Measurements from ENCODE around the gene CASS4.

The CASS4 gene

GRCh38 chr20:56445540-56445939 is 33.5 kb downstream of the CASS4 start:
- no peak for DNase-seq (ENCODE audit: low read depth in 2 of 2)

- DNase-seq (ENCODE audit: low read depth in 2 of 2) = no peak
Observed at GRCh38 chr20:56447227-56447626, 35.2 kb downstream of the CASS4 start.

GRCh38 chr20:56449459-56449858 is 37.4 kb downstream of the CASS4 start:
- DNase-seq (ENCODE audit: low read depth in 2 of 2) = no peak

- DNase-seq (ENCODE audit: low read depth in 2 of 2) = no peak
Observed at GRCh38 chr20:56451056-56451765, 39.2 kb downstream of the CASS4 start.

GRCh38 chr20:56453352-56453751 is 41.3 kb downstream of the CASS4 start:
- no peak for DNase-seq (ENCODE audit: low read depth in 2 of 2)

GRCh38 chr20:56454754-56455153 is 42.7 kb downstream of the CASS4 start:
- DNase-seq (ENCODE audit: low read depth in 2 of 2) = no peak

DNA sequence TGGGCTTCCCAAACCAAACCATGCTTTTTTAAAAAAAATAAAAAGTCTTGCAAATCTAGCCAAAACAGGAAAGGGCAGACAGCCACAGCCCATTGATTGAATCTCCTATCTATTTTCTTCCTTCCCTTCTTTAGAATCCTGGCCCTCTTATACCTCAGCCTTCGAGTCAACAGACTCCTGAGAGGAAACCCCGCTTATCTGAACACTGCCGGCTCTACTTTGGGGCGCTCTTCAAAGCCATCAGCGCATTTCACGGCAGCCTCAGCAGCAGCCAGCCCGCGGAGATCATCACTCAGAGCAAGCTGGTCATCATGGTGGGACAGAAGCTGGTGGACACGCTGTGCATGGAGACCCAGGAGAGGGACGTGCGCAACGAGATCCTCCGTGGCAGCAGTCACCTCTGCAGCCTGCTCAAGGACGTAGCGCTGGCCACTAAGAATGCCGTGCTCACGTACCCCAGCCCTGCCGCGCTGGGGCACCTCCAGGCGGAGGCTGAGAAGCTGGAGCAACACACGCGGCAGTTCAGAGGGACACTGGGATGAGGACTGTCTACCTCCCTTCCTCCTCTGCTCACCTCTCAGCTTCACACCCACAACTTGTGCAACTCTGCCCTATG is 46.3 kb downstream of the CASS4 start:
- no peak for DNase-seq (ENCODE audit: low read depth in 2 of 2)

DNA sequence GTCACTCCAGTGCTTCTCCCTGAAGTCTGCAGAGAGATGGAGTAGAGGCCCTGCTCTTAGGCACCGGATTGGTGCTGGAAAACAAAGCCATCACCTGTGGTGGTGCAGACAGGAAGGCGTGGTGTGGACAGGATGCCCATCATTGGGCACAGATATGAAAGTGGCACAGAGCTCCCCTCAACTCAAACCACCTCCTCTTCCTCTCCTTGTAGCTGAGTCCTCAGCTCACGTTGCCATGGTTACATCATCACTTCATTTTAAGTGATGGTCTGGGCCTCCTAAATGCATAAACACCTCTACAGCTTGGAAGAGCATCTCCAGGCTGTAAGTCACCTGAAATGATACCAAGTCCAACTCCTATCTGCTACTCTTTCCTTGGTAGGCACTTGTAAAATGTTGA is 48.4 kb downstream of the CASS4 start:
- DNase-seq (ENCODE audit: low read depth in 2 of 2) = peak in 1 of 2 donors; percentile 11

DNA sequence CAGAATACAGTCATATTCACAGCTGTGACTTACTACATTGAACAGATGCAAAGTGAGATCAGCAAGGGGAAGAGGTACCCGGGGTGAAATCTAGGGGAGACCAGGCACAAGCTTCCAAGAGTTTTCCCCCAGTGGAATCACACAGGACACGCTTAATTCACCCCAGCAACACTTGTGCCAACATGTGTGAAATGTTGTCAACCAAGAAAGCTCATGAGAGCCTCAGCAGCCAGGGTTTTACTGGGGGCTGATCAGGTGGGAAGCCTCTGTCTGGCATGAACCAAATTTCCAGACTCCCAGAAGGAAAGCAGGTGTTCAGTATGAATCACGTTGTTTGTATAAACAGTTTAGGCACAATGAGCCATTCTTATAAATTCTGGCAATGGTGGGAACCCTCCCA is 49.5 kb downstream of the CASS4 start:
- no peak for DNase-seq (ENCODE audit: low read depth in 2 of 2)

DNA sequence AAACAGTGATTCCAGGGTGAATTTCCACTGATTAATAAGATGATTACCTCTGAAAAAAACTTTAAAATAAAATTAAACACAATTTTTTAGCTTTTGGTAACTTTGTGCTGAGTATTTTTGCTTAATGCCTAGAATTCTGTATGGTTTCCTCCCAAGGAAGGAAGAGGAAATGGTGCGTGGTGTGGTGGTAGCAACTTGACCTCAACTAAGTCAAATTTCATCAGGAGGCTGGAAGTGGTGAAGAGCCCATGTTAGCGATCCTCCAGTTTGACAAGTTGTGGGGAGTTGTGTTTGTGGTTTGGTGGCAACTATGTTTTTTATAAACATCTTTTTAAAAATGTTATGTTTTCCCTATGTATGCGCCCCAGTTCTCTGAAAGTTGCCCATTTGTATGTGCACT is 51.4 kb downstream of the CASS4 start:
- no peak for DNase-seq (ENCODE audit: low read depth in 2 of 2)

DNA sequence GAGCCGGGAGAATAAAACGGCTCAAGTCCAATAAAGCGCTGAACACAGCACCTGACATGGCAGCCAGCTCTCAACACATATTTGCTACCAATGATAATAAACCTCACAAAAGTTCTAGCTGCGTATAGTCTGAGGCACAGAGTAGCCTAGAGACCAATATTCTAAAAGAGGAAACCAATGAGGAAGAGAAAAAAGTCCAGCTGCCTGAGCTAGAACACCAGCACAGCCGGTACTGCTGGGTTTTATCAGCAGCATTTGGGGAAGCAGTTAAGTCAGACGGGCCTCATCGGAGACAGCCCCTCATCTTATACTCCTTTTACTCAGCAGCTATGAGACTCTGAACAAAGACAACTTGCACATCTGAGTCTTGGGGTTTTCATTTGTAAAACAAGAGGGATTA is 53.9 kb downstream of the CASS4 start:
- no peak for DNase-seq (ENCODE audit: low read depth in 2 of 2)

DNA sequence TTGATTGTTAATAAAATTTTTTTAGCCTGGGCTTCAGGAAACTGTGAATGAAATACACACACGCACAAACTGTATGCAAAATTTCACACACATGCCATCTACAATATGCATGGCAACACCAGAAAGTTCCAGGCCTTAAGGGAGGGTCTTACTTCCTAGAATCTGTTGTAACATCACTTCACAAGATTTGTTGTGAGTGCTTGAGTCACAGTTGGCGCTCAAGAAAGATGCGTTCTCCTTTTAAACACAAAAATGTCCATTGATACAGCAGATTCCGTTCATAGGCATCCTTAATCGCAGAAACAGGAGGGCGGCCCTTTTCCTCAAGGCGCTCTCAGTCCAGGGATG is 55.9 kb downstream of the CASS4 start:
- no peak for DNase-seq (ENCODE audit: low read depth in 2 of 2)

DNA sequence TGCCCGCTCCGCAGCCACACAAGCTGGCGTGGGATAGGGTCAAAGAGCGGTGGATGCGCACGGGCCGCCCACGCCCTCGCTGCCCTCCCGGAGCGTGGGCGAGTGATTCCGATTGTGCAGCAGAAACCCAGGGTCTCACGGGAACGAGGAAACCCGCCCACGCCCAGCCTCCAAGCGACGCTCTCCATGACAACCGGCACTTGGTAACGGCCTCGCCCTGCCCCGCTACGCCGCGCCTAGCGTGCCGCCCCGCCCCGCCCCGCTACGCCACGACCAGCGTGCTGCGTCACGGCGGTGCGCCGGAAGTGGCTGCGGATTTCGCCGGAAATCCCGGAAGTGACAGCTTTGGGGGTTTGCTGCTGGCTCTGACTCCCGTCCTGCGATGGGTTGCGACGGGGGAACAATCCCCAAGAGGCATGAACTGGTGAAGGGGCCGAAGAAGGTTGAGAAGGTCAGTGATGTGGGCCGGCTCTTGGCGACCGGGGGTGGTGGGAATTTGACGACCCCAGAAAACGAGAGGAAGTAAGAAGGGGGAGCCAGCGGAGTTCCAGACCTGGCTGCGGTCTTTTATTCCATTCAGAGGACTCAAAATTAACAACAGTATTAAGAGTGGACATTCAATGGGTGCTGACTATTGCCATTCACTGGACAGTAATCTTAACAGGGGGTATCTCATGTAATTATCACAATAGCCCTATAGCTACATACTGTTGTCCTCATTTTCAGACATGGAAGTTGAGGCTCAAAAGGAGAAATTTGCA is 56.4 kb downstream of the CASS4 start, which contains the start of gene RTF2:
TSS of gene RTF2 (plus strand) at position 312 of the 761 bp plus-strand sequence. CDS start at position 383, 71 bp downstream.
- peak; percentile 94 to 97 for DNase-seq (ENCODE audit: low read depth in 2 of 2)

DNA sequence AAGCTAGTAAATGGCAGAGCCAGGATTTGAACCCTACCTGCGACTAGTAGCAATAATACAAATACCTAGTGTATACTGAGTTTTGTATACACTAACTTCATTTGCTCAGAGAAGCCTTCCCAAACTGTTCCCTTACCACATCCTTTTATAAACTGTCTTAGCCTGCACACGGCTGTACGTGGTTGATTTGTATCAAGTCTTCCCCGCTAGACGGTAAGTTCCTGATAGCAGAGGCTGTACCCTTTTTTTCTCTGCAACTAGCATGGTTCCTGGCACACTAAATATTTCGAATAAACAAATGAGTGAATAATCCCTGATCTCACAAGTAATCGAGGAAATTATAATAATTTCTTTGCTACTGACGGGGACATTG is 57.0 kb downstream of the CASS4 start:
- DNase-seq (ENCODE audit: low read depth in 2 of 2) = no peak

GRCh38 chr20:56483970-56484369 is 71.9 kb downstream of the CASS4 start:
- no peak for DNase-seq (ENCODE audit: low read depth in 2 of 2)

DNA sequence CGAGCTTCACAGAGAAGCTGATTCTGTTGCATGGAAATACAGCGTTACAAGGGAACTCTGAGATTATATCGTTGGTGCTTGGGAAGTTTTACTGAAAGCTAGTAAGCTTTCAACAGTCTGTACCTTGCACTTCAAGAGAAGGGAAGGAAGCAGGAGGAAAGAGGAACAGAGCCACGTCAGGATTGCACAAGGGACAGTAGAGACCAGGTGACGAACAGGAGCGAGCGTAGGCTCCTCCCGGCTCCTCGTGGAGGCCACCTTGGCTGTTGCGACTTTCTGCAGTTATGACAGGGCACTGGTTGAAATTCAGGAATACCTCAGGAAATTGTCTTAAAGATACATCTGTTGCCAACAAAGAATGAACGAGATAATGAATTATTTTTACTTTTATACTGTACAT is 75.2 kb downstream of the CASS4 start:
- no peak for DNase-seq (ENCODE audit: low read depth in 2 of 2)

DNA sequence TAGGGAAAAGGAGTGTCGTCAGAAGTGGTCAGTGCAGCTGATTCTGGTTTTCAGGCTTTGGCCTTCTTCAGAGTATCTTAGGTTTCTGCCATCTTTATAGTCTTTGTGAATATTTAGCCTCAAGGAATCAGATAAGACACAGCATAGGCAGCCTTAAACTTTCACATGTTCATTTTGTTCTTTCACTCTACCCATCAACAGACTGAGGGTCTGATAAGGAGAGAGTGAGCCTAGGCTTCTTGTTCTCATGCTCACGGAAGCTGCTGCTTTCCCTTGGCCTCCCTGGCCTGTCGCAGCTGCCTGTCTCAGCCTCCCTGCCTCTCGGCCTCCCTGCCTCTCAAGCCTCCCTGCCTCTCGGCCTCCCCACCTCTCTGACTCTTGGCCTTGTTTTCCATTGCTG is 76.5 kb downstream of the CASS4 start:
- DNase-seq (ENCODE audit: low read depth in 2 of 2) = no peak

- no peak for DNase-seq (ENCODE audit: low read depth in 2 of 2)
Observed at GRCh38 chr20:56501116-56501515, 89.1 kb downstream of the CASS4 start.

- no peak for DNase-seq (ENCODE audit: low read depth in 2 of 2)
Observed at GRCh38 chr20:56503916-56504315, 91.9 kb downstream of the CASS4 start.

DNA sequence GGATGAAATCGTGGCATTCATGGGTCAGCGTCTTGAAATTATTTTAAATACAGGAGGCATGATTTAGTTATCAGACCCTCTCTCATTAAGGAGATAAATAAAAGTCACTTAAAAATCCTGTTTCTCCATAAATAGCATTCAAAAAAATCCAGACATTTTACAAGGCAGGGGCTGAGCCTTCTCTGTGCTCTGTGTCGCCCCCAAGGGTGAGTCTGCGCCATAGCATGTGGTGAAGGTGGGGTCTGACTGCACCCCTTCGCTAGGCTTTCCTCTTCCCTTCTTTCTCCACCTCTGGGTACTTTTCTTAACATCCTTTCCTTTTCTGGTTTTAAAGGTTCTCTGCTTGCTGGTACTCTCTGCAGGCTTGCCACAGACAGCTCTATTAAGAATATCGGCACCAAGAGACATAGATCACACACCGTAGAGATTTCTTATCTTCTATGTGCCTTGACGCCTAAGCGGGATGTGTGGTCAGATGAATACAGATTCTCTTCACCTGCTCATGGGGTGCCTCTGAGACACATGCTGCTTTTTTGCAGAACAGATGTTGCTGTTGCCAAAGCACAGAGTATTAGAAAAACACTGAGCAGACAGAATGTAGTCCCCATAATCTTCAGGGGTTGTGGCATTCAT is 92.4 kb downstream of the CASS4 start:
- no peak for DNase-seq (ENCODE audit: low read depth in 2 of 2)

GRCh38 chr20:56506103-56506502 is 94.0 kb downstream of the CASS4 start:
- no peak for DNase-seq (ENCODE audit: low read depth in 2 of 2)
